ENCODE measurements around the gene LYSMD3. TPM values are rescaled to one million over a fixed set of nuclear protein-coding genes. Genes with fewer than 3 reads are reported as not detected.
A peak's percentile ranks its signal among the peaks of the same experiment; 100 is the strongest.
"Not testable (repeated sequence)": the region's sequence is repeated elsewhere in the genome, so short reads cannot be mapped to it uniquely, and the experiment has no call there.

Gene LYSMD3
- 10 to 100 TPM; 15.2 to 27.9 (median 19.5) TPM for total RNA-seq
- total RNA-seq (2013) = 22.4 TPM

GRCh38 chr5:90529194-90529938 is at the start of gene LYSMD3:
LYSMD3 (minus strand) TSS chr5:90529584; CDS start chr5:90525289, 4,295 bp downstream.
- H3K4me1 Mint-ChIP-seq = peaks cover 21 to 37% of the 10 kb centered on the region in 2 donors
- Histone ChIP-seq H3K27ac (ENCODE audit: low read length) (peak within 1 kb of the TSS; percentile 93), H3K4me3 (ENCODE audit: low read length) (peak within 1 kb of the TSS; percentile 89), H3K9me3 (ENCODE audit: control insufficient read depth, insufficient read depth, low read length) (no peaks in the 10 kb centered on the region), H3K36me3 (ENCODE audit: control insufficient read depth, insufficient read depth, low read length) (peaks cover 5% of the 10 kb centered on the region), H3K4me1 (ENCODE audit: control insufficient read depth, insufficient read depth, low read length) (peaks cover 12% of the 10 kb centered on the region), H3K27me3 (ENCODE audit: control insufficient read depth, insufficient read depth, low read length) (peaks cover 10% of the 10 kb centered on the region)
- peak within 1 kb of the TSS; percentile 90 to 93 for H3K27ac Mint-ChIP-seq
- H3K4me3 Mint-ChIP-seq = peak within 1 kb of the TSS; percentile 95
- H3K27me3 Mint-ChIP-seq (ENCODE audit: low read depth in 2 of 2) = peaks cover 19 to 35% of the 10 kb centered on the region in 2 donors
- intact Hi-C loops (cut with micrococcal nuclease) = loop anchor here (1.0 to 5.0 kb wide), 2 partner anchors 120 to 853 kb away; partner anchors contain the start of genes ARRDC3 and CETN3
- H3K36me3 Mint-ChIP-seq = no peaks in the 10 kb centered on the region
- ATAC-seq (peak; percentile 88 to 98 (median 91)), DNase-seq (peak; percentile 97 to 98)
- no peak for TF ChIP-seq CTCF (IDR thresholded peaks at IDR 0.05)
- under 1% methylated on average over 64 of the region's 64 CpGs for WGBS (ENCODE audit: insufficient coverage)
- no peaks in the 10 kb centered on the region for H3K9me3 Mint-ChIP-seq

- H3K36me3 ChIP-seq (ENCODE audit: control insufficient read depth, insufficient read depth, low read length); H3K27ac ChIP-seq (ENCODE audit: low read length); DNase-seq; H3K4me1 ChIP-seq (ENCODE audit: control insufficient read depth, insufficient read depth, low read length); H3K9me3 Mint-ChIP-seq; H3K4me1 Mint-ChIP-seq; intact Hi-C loops (cut with micrococcal nuclease); ATAC-seq; H3K4me3 Mint-ChIP-seq; H3K27ac Mint-ChIP-seq; H3K4me3 ChIP-seq (ENCODE audit: low read length); H3K27me3 Mint-ChIP-seq (ENCODE audit: low read depth in 2 of 2); H3K36me3 Mint-ChIP-seq; H3K9me3 ChIP-seq (ENCODE audit: control insufficient read depth, insufficient read depth, low read length); H3K27me3 ChIP-seq (ENCODE audit: control insufficient read depth, insufficient read depth, low read length): not testable (repeated sequence)
- WGBS (ENCODE audit: insufficient coverage) = 58% methylated on average over 2 of the region's 3 CpGs
These were observed 47.2 kb upstream of the LYSMD3 start for GRCh38 chr5:90576566-90576965.

- no peak overlapping the region for H3K27ac ChIP-seq (ENCODE audit: low read length)
- DNase-seq (no peak), ATAC-seq (no peak)
- Mint-ChIP-seq H3K36me3 (no peaks in the 10 kb centered on the region), H3K4me1 (no peaks in the 10 kb centered on the region), H3K27me3 (ENCODE audit: low read depth in 2 of 2) (peaks cover 7 to 8% of the 10 kb centered on the region in 2 donors), H3K27ac (no peak overlapping the region), H3K4me3 (no peak overlapping the region), H3K9me3 (peaks cover 4 to 5% of the 10 kb centered on the region in 2 donors)
- peaks cover 3% of the 10 kb centered on the region for H3K27me3 ChIP-seq (ENCODE audit: control insufficient read depth, insufficient read depth, low read length)
- TF ChIP-seq CTCF (IDR thresholded peaks at IDR 0.05) = no peak
- H3K4me1 ChIP-seq (ENCODE audit: control insufficient read depth, insufficient read depth, low read length) = no peaks in the 10 kb centered on the region
- H3K4me3 ChIP-seq (ENCODE audit: low read length) = no peak overlapping the region
- WGBS (ENCODE audit: insufficient coverage) = 89% methylated on average over 4 of the region's 5 CpGs
- no peaks in the 10 kb centered on the region for H3K36me3 ChIP-seq (ENCODE audit: control insufficient read depth, insufficient read depth, low read length)
- H3K9me3 ChIP-seq (ENCODE audit: control insufficient read depth, insufficient read depth, low read length) = no peaks in the 10 kb centered on the region
- intact Hi-C loops (cut with micrococcal nuclease) = no loop called here
These were observed 46.3 kb upstream of the LYSMD3 start for GRCh38 chr5:90575712-90576111.

GRCh38 chr5:90571147-90571773 is 41.9 kb upstream of the LYSMD3 start:
- WGBS (ENCODE audit: insufficient coverage) = no CpG with 5 or more reads among the region's 1 CpG
- Histone ChIP-seq H3K4me3 (ENCODE audit: low read length) (no peak overlapping the region), H3K9me3 (ENCODE audit: control insufficient read depth, insufficient read depth, low read length) (no peaks in the 10 kb centered on the region), H3K4me1 (ENCODE audit: control insufficient read depth, insufficient read depth, low read length) (no peaks in the 10 kb centered on the region), H3K36me3 (ENCODE audit: control insufficient read depth, insufficient read depth, low read length) (no peaks in the 10 kb centered on the region), H3K27me3 (ENCODE audit: control insufficient read depth, insufficient read depth, low read length) (peaks cover 2% of the 10 kb centered on the region), H3K27ac (ENCODE audit: low read length) (no peak overlapping the region)
- no peak overlapping the region for H3K27ac Mint-ChIP-seq
- no peak overlapping the region for H3K4me3 Mint-ChIP-seq
- TF ChIP-seq CTCF (IDR thresholded peaks at IDR 0.05) = no peak
- H3K4me1 Mint-ChIP-seq = no peaks in the 10 kb centered on the region
- peaks cover 5 to 6% of the 10 kb centered on the region in 2 donors for H3K9me3 Mint-ChIP-seq
- intact Hi-C loops (cut with micrococcal nuclease) = no loop called here
- H3K36me3 Mint-ChIP-seq = no peaks in the 10 kb centered on the region
- DNase-seq = no peak
- H3K27me3 Mint-ChIP-seq (ENCODE audit: low read depth in 2 of 2) = peaks cover 17 to 41% of the 10 kb centered on the region in 2 donors
- no peak for ATAC-seq
